ENCODE data around the gene FNDC3B.
"Not testable (repeated sequence)": the region's sequence is repeated elsewhere in the genome, so short reads cannot be mapped to it uniquely, and the experiment has no call there.

FNDC3B gene

GRCh38 chr3:172222478-172223071, 183.2 kb downstream of the FNDC3B start:
- DNase-seq: no peak

GRCh38 chr3:172223870-172224269, 184.5 kb downstream of the FNDC3B start:
- DNase-seq: no peak

GRCh38 chr3:172224560-172225214, 185.3 kb downstream of the FNDC3B start:
- peak; percentile 60 for DNase-seq

- no peak for DNase-seq
These were observed 185.9 kb downstream of the FNDC3B start for GRCh38 chr3:172225215-172225707.

- DNase-seq: no peak
These were observed 187.5 kb downstream of the FNDC3B start for GRCh38 chr3:172226831-172227230.

GRCh38 chr3:172227340-172228035, 188.1 kb downstream of the FNDC3B start:
- no peak for DNase-seq

- DNase-seq: no peak
These were observed 188.6 kb downstream of the FNDC3B start for GRCh38 chr3:172228036-172228415.

GRCh38 chr3:172229462-172229861, 190.1 kb downstream of the FNDC3B start:
- DNase-seq: no peak

- no peak for DNase-seq
These were observed 192.0 kb downstream of the FNDC3B start for GRCh38 chr3:172231318-172231901.

GRCh38 chr3:172232579-172233212, 193.3 kb downstream of the FNDC3B start:
- no peak for DNase-seq

- DNase-seq: no peak
These were observed 194.3 kb downstream of the FNDC3B start for GRCh38 chr3:172233474-172234277.

- no peak for DNase-seq
These were observed 196.3 kb downstream of the FNDC3B start for GRCh38 chr3:172235698-172236097.

GRCh38 chr3:172236771-172237742, 197.7 kb downstream of the FNDC3B start:
- no peak for DNase-seq

- DNase-seq: no peak
These were observed 198.8 kb downstream of the FNDC3B start for GRCh38 chr3:172238188-172238587.

GRCh38 chr3:172239218-172239790, 199.9 kb downstream of the FNDC3B start:
- no peak for DNase-seq

GRCh38 chr3:172241405-172241804, 202.0 kb downstream of the FNDC3B start:
- no peak for DNase-seq

GRCh38 chr3:172242471-172242870, 203.1 kb downstream of the FNDC3B start:
- DNase-seq: not testable (repeated sequence)

- DNase-seq: not testable (repeated sequence)
These were observed 204.0 kb downstream of the FNDC3B start for GRCh38 chr3:172243376-172243775.

- DNase-seq: no peak
These were observed 204.6 kb downstream of the FNDC3B start for GRCh38 chr3:172244011-172244410.

GRCh38 chr3:172245241-172245640, 205.9 kb downstream of the FNDC3B start:
- DNase-seq: no peak

All from NCI-H345 (cell line).